IPS-18a (cell line): ENCODE measurements around the gene CCL2.

Experiments
- H3K27ac ChIP-seq: one replicate; pipeline ENCODE4 v1.5.1; 2013; ENCODE audit warnings: low read length
- H3K27me3 ChIP-seq: one replicate; pipeline ENCODE4 v1.6.1; 2013; ENCODE audit warnings: mild to moderate bottlenecking, low read length; ENCODE audit not compliant: control insufficient read depth, insufficient read depth
- H3K36me3 ChIP-seq: one replicate; pipeline ENCODE4 v1.6.1; 2013; ENCODE audit warnings: low read depth, low read length; ENCODE audit not compliant: control insufficient read depth
- H3K4me1 ChIP-seq: one replicate; pipeline ENCODE4 v1.6.1; 2013; ENCODE audit warnings: low read depth, low read length; ENCODE audit not compliant: control insufficient read depth
- H3K4me3 ChIP-seq: one replicate; pipeline ENCODE4 v1.5.1; 2013; ENCODE audit warnings: low read length
- H3K9ac ChIP-seq: one replicate; pipeline ENCODE4 v1.6.1; 2013; ENCODE audit warnings: mild to moderate bottlenecking, low read length, moderate library complexity
- H3K9me3 ChIP-seq: one replicate; pipeline ENCODE4 v1.6.1; 2013; ENCODE audit warnings: low read depth, low read length; ENCODE audit not compliant: control insufficient read depth

The CCL2 gene

GRCh38 chr17:34242587-34243363 is 12.3 kb upstream of the CCL2 start:
- Histone ChIP-seq H3K9me3 (no peaks in the 10 kb centered on the region), H3K9ac (no peak overlapping the region), H3K27ac (no peak overlapping the region), H3K36me3 (no peaks in the 10 kb centered on the region), H3K4me1 (peaks cover 3% of the 10 kb centered on the region), H3K4me3 (no peak overlapping the region), H3K27me3 (no peaks in the 10 kb centered on the region)

GRCh38 chr17:34243364-34244320 is 11.4 kb upstream of the CCL2 start:
- Histone ChIP-seq H3K9me3 (no peaks in the 10 kb centered on the region), H3K4me3 (no peak overlapping the region), H3K27me3 (no peaks in the 10 kb centered on the region), H3K36me3 (no peaks in the 10 kb centered on the region), H3K4me1 (peaks cover 3% of the 10 kb centered on the region), H3K9ac (no peak overlapping the region), H3K27ac (no peak overlapping the region)

GRCh38 chr17:34245351-34245905 is 9.7 kb upstream of the CCL2 start:
- H3K27me3 ChIP-seq, result no peaks in the 10 kb centered on the region
- peaks cover 3% of the 10 kb centered on the region for H3K4me1 ChIP-seq
- no peak overlapping the region for H3K27ac ChIP-seq
- H3K4me3 ChIP-seq, result no peak overlapping the region
- no peak overlapping the region for H3K9ac ChIP-seq
- H3K9me3 ChIP-seq, result no peaks in the 10 kb centered on the region
- H3K36me3 ChIP-seq, result no peaks in the 10 kb centered on the region

GRCh38 chr17:34246446-34246845 is 8.6 kb upstream of the CCL2 start:
- H3K4me3 ChIP-seq, result no peak overlapping the region
- H3K27me3 ChIP-seq, result no peaks in the 10 kb centered on the region
- H3K9ac ChIP-seq, result no peak overlapping the region
- peaks cover 10% of the 10 kb centered on the region for H3K4me1 ChIP-seq
- no peak overlapping the region for H3K27ac ChIP-seq
- H3K36me3 ChIP-seq, result no peaks in the 10 kb centered on the region
- no peaks in the 10 kb centered on the region for H3K9me3 ChIP-seq

GRCh38 chr17:34246881-34247280 is 8.2 kb upstream of the CCL2 start:
- Histone ChIP-seq H3K36me3 (no peaks in the 10 kb centered on the region), H3K4me1 (peaks cover 10% of the 10 kb centered on the region), H3K27ac (no peak overlapping the region), H3K4me3 (no peak overlapping the region), H3K9me3 (no peaks in the 10 kb centered on the region), H3K27me3 (no peaks in the 10 kb centered on the region), H3K9ac (no peak overlapping the region)

- H3K9ac ChIP-seq, result no peak overlapping the region
These were observed 6.5 kb upstream of the CCL2 start for GRCh38 chr17:34248511-34249024.

GRCh38 chr17:34249061-34249460 is 6.0 kb upstream of the CCL2 start:
- Histone ChIP-seq H3K9me3 (no peaks in the 10 kb centered on the region), H3K27ac (no peak overlapping the region), H3K9ac (no peak overlapping the region), H3K36me3 (no peaks in the 10 kb centered on the region), H3K4me3 (no peak overlapping the region), H3K4me1 (peaks cover 9% of the 10 kb centered on the region), H3K27me3 (no peaks in the 10 kb centered on the region)

More at GRCh38 chr17:34248511-34249024, 6.5 kb upstream of the CCL2 start:
- Histone ChIP-seq H3K9me3 (no peaks in the 10 kb centered on the region), H3K27me3 (no peaks in the 10 kb centered on the region), H3K4me1 (peaks cover 7% of the 10 kb centered on the region), H3K4me3 (no peak overlapping the region), H3K27ac (no peak overlapping the region), H3K36me3 (no peaks in the 10 kb centered on the region)

- H3K36me3 ChIP-seq, result no peaks in the 10 kb centered on the region
- no peak overlapping the region for H3K9ac ChIP-seq
- H3K27me3 ChIP-seq, result no peaks in the 10 kb centered on the region
- H3K27ac ChIP-seq, result no peak overlapping the region
- H3K4me1 ChIP-seq, result peaks cover 13% of the 10 kb centered on the region
- no peaks in the 10 kb centered on the region for H3K9me3 ChIP-seq
- no peak overlapping the region for H3K4me3 ChIP-seq
These were observed 5.6 kb upstream of the CCL2 start for GRCh38 chr17:34249478-34249877.

- Histone ChIP-seq H3K9me3 (no peaks in the 10 kb centered on the region), H3K27me3 (no peaks in the 10 kb centered on the region), H3K36me3 (no peaks in the 10 kb centered on the region), H3K4me3 (no peak overlapping the region), H3K4me1 (peaks cover 29% of the 10 kb centered on the region), H3K9ac (no peak overlapping the region), H3K27ac (no peak overlapping the region)
These were observed 3.9 kb upstream of the CCL2 start for GRCh38 chr17:34251186-34251585.

GRCh38 chr17:34252095-34252443 is 3.0 kb upstream of the CCL2 start:
- Histone ChIP-seq H3K36me3 (no peaks in the 10 kb centered on the region), H3K4me3 (no peak overlapping the region), H3K27me3 (no peaks in the 10 kb centered on the region), H3K9me3 (no peaks in the 10 kb centered on the region), H3K4me1 (peaks cover 29% of the 10 kb centered on the region), H3K9ac (no peak overlapping the region), H3K27ac (no peak overlapping the region)

- Histone ChIP-seq H3K9ac (no peak overlapping the region), H3K27ac (no peak overlapping the region)
These were observed 2.5 kb upstream of the CCL2 start for GRCh38 chr17:34252444-34253138.

More at GRCh38 chr17:34252444-34253138, 2.5 kb upstream of the CCL2 start:
- H3K36me3 ChIP-seq, result no peaks in the 10 kb centered on the region
- H3K9me3 ChIP-seq, result no peaks in the 10 kb centered on the region
- no peaks in the 10 kb centered on the region for H3K27me3 ChIP-seq
- no peak overlapping the region for H3K4me3 ChIP-seq
- peaks cover 29% of the 10 kb centered on the region for H3K4me1 ChIP-seq
